GM18505 (cell line): Measurements from ENCODE around the gene RNF114.

ENCODE experiments used
- ATAC-seq: cut with Tn5 transposase; IDR thresholded peaks from one replicate; pipeline ENCODE4 v1.9.1; 2021; ENCODE audit not compliant: unreplicated experiment
- POLR2A ChIP-seq: IDR thresholded peaks from 4 replicates; pipeline ENCODE4 v1.6.1; 2011; ENCODE audit warnings: borderline replicate concordance; ENCODE audit not compliant: insufficient read depth, insufficient read length; ENCODE audit errors: extremely low read depth

Gene RNF114, protein sequence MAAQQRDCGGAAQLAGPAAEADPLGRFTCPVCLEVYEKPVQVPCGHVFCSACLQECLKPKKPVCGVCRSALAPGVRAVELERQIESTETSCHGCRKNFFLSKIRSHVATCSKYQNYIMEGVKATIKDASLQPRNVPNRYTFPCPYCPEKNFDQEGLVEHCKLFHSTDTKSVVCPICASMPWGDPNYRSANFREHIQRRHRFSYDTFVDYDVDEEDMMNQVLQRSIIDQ

DNA sequence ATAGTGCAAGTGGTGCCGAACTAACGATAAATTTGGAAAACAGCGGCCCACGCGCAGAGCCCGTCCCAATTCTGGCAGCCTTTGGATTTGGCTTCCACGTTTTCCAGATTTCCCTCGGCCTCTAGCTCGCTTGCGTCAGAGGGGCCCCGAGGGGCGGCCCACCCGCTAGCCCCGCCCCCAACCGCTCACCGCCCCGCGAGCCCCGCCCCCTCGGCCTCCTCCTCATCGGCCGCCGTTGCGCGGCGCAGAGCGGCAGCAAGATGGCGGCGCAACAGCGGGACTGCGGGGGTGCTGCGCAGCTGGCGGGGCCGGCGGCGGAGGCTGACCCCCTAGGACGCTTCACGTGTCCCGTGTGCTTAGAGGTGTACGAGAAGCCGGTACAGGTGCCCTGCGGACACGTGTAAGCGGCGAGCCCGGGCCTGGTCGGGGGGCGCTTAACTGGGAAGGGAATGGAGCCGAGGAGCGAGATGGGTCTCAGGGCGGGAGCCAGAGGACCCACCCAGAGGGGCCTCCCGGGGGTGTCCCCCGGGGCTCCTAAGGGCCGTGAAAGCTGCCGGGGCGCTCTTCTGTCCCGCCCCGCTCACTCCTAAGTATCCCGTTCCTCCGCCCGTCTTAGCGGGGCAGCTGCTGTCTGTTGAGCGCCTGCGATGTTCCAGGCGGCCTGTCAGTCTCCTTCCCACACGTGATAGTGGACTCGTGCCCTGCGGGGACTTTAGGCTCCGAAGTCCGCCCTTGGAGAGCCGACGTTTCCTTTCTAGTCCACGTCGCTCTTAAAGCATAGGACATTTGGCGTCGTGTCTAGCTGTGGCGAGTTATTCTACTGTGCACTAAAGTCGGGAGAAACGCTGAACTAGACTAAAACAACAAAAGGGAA lies at the start of gene RNF114:
Gene RNF114 (plus strand): TSS at position 245 of the 874 bp plus-strand sequence. CDS start 16 bp downstream, at position 261.
- TF ChIP-seq POLR2A, result peak; percentile 91
- peak; percentile 77 for ATAC-seq

DNA sequence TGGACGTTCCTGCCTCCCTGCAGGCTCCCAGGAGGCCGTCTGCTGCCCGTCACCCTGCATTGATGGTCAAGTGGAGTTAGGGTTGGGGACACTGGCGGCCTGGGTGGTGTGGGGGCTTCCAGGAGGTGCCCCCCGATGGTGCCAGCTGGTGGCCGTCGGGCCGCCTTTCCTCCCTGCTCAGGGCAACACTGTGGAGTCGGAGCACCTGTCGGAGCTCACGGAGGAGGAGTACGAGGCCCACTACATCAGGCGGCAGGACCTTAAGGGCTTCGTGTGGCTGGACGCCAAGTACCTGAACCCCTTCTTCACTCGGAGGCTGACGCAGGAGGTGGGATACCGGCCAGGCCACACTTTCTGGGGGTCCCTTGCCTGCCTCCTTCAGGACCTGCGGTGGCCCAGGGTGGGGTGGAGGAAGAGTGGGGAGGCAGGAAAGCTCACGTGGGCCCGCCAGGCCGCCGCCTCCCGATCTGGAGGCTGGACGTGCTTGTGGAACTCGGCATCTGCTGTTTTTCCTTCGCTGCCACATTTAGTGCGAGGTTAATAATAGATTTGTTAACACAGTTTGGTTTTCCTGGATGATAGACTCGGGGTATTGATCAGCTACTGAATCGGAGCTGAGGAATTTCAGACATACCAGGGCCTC lies 49.5 kb upstream of the RNF114 start:
- no peak for TF ChIP-seq POLR2A
- ATAC-seq, result no peak

DNA sequence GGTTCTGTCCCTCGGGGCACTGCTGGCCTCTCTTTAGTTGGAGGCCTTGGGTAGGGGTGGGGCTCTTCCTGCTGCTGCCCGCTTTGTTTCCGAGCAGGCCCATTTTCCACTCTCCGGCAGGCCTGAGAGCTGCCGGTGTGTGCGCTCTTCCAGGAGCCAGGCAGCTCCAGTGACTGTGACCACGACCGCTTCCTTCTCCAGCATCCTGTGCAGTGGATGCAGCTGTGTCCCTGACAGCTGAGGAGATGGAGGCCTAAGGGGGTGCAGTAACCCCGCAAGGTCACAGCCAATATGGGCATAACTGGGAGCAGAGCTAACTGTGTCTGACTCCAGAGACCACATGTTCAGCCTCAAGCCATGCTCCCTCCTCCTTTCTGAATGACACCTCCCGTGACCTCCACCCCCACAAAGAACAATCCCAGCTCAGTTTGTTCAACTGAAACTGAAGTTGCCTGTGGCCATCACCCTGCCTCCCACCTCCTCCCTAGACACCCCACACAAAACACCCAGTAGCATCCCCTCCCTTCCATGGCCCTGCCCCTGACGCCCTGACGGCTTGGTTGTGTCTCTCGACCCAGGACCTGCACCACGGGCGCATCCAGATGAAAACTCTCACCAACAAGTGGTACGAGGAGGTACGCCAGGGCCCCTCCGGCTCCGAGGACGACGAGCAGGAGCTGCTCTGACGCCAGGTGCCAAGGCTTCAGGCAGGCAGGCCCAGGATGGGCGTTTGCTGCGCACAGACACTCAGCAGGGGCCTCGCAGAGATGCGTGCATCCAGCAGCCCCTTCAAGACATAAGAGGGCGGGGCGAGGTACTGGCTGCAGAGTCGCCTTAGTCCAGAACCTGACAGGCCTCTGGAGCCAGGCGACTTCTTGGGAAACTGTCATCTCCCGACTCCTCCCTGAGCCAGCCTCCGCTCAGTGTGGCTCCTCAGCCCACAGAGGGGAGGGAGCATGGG lies 48.7 kb upstream of the RNF114 start:
- no peak for TF ChIP-seq POLR2A
- no peak for ATAC-seq

DNA sequence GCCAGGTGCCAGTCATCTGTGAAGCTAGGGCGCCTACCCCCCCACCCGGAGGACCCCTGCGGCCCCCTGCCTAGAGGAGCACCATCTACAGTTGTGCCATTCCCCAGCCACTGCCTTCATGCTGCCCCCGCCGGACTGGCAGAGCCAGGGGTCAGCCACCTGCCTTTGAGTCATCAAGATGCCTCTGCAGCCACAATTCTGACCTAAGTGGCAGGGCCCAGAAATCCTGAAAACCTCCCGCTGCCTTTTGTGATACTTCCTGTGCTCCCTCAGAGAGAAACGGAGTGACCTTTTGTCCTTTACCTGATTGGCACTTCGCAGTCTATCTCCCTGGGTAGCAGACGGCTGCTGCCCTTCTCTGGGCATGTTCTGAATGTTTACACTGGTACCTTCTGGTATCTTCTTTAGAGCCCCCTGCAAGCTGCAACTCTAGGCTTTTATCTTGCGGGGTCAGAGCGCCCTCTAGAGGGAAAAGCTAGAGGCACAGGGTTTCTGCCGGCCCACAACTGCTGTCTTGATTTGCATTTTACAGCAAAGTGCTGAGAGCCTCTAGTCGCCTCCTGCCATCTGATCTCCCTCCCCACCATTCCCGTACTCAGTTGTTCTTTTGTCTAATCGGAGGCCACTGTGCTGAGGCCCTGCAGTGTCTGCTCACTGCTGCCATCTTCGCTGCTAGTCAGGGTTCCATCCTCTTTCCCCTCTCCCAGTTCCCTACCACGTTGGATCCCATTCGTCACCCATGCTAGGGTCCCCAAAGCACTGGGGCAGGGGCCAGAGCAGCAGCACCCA lies 47.8 kb upstream of the RNF114 start:
- ATAC-seq, result no peak
- TF ChIP-seq POLR2A, result no peak

DNA sequence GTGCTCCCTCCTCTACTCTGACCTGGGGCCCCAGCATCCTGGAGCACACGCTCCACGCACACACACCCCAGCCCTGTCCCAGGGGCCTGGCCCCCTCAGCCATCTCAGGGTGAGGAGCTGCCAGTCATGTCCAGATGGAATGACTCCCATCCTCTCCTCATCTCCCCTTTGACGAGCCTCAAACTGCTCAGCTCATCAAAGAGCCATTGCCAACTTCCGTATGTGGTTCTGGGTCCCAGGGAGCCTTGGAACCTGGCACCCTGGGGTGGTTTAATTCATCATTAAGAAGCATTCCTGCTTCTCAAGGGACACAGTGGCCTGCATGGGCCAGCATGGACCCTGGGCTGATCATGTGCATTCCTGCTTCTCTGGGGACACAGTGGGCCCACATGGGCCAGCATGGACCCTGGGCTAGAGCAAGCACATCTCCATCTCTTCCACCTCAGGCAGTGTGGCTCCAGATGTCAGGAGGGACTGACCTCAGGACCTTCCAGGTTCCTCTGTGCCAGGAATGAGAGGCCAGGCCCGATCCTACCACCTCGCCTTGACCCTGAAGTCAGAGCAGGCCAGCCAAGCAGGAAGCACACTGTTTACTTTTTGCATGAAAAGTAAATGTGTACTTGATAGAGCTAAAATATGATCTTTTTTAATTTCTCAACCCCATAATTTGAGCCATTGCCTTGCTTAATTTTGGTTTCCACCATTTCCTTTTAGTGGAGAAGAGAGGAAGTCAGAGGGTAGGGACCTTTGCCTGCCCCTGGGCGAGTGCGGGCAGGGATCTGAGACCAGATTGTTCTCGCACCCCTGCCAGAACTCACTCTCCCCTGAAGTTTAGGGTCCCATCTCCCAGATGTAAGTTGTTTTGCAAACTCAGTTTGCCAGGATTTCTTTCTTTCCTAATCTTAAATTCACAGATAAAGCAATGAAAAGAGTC lies 46.9 kb upstream of the RNF114 start:
- no peak for ATAC-seq
- no peak for TF ChIP-seq POLR2A

DNA sequence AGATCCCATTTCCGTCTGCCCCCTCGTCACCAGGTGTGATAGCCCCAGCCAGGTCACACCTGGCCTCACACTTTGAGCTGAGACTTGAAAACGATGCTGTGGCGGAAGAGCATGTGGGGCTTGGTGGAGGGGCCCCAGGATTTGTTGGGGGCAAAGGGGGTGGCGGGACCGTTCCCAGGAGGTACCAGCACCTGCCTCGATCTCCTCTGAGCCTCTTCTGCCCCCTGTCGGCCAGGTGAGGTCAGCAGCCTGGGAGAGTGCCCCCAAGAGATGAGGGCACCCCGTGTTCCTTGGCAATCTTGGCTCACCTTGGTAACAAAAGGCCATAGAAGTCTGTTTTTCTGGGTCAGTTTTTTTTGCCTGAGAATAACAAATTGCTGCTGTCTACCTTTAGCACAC lies 46.3 kb upstream of the RNF114 start:
- ATAC-seq, result no peak
- no peak for TF ChIP-seq POLR2A

DNA sequence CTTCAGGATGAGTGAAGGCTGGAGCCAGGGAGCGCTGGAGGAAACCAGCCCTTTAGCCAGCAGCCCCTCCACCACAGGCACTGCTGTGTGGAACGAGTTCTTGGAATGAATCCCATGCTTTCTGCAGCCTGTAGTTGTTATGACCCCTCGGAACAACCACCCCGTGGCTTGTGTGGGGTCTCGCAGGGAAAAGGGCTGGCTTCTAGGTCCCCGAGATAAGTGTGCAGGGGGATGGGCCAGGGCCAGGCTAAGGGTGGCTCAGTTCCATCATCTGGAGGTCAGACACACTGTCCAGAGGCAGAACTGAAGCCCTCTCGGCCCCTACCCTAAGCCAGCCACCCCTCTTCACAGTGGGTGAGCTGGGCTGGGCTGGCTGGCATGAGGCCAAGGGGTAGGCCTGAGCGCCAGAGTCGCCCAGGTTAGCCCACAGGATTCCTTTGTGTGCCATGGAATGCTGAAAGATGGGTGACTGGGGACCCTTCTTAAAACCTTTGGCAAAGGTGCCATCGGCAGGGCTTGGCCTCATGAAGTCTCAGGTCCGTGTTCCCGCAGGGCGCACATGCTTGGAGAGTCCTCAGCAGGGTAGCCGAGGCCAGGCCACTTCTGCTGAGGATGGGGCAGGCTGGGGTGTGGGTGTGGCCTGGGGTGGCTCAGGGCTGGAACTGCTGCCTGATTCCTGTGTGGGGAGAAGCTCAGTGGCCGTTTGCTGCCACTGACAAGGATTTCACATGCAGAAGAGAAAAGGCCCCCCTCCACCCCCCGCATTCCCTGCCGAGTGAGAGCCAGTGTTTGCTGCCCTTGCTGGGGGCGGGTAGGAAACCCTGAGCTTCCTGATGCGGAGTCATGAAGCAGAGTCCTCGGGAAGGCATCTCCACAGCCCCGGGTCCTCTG lies 45.5 kb upstream of the RNF114 start:
- no peak for ATAC-seq
- no peak for TF ChIP-seq POLR2A

DNA sequence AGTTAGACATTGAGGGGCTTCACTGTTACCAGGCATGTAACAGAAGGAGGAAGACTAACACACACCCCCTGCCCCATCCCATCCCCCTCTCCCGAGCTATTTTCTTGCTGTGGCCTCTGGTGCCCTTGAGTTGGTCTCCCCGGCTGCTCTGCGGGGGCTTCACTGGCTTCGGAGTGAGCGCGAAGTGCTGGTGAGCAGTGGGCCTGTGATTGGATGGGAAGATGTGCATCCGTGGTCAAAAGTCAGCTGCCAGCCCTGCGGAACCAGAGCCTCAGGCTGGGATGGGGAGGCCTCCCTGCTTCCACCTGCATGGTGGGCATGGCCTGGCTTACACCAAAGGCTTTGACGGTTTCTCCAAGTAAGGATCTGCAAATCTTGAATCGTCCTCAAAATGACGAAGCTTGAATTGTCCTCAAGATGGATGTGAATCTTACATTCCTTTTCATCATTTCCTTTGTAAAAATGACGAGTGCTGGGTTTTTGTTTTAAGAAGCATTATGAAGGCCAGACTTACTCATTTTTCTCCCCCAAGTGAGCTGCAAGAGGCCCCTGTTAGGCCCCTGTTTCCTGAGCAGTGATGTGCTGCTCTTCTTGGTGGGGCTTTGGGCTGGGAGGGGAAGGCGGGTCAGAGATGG lies 44.6 kb upstream of the RNF114 start:
- no peak for TF ChIP-seq POLR2A
- ATAC-seq, result no peak

DNA sequence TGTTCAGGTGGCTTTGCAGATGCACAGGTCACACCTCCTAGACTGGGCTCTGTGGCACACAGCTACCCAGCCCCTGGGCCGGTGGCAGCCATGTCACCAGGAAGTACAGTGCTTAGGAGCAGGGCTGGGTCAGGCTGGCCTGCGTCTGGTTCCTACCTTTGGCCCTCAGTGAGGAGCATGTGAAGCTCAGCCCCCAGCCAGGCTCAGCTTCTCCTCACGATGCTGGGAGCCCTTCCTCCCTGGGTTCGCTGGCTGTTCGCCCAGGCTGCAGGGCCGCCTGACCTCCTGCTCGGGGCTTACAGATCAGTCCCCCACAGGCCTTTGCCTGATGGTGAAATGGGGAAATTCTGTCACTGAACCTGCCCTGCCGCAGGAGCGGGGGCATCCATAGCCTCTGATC lies 43.9 kb upstream of the RNF114 start:
- no peak for TF ChIP-seq POLR2A
- no peak for ATAC-seq

DNA sequence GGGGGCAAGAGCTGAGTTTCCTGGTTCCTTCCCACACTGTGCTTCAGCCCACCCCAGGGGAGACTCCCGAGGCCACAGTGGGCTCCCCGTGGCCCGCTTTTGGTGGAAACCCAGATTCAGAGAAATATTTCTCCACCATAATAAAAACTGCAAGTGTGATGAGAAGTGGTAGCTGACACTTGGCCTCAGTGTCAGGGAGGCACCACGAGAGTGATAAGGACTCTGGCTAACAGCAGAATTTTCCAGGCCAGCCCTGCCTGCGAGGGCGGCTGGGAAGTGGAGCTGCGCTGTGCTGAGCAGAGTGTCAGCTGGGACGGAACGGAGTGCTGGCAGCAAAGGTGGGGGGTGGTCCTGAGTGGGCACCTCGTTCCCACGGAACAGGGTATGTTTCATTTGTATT lies 43.4 kb upstream of the RNF114 start:
- no peak for TF ChIP-seq POLR2A
- ATAC-seq, result no peak
